CD4-positive, alpha-beta T cell treated with Interleukin-4 for 4 hours (primary cell): ENCODE results near the gene TTLL13.
A peak's percentile ranks its signal among the peaks of the same experiment; 100 is the strongest.
"Not testable (repeated sequence)": the region's sequence is repeated elsewhere in the genome, so short reads cannot be mapped to it uniquely, and the experiment has no call there.

ENCODE experiments used
- DNase-seq: peaks from one replicate; pipeline ENCODE4 v3.0.0-alpha.2; 2020

TTLL13 gene

DNA sequence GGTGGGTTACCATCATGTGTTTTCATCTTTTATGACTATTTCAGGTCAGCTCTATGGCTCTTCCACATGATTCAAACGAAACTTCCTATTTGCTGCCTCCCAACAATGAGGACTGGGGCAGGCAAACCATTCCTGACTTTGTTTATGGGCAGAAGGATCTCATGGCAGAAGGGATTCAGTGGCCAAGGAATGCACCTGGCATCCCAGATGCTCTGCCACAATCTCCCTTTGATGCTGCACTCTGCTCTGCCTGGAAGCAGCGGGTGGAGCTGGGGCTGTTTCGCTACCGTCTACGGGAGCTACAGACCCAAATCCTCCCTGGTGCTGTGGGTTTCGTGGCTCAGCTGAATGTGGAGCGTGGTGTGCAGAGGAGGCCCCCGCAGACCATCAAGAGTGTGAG lies 8.5 kb upstream of the TTLL13 start:
- DNase-seq: no peak

GRCh38 chr15:90241343-90242192 lies 7.8 kb upstream of the TTLL13 start:
- DNase-seq: no peak

DNA sequence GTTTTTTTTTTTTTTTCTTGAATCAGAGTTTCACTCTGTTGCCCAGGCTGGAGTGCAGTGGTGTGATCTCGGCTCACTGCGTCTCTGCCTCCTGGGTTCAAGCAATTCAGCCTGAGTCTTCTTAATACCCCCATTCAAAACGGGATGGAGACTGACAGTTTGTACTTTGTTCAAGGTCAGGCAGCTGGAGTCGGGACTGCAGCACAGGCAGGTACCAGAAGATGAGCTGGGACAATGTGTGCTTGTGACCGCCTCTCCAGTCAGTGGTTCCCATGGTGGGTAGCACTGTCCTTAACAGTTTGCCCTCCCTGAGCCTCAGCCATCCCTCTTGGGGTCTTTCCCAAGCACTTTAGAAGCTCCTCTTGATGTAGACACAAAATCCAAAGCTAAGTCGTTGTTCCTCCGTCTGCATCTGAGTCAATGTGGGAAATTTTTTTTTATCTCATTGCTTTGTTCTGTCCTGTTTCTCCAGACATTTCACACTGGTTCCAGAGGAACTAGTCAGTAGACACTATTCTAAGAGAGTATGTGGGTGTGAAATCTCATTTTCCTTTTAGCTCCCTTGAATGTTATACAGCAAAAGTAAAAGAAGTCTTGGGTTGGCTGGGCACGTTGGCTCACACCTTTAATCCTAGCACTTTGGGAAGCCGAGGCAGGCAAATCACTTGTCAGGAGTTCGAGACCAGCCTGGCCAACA lies 5.3 kb upstream of the TTLL13 start:
- no peak for DNase-seq

GRCh38 chr15:90248789-90249202 lies 560 bp upstream of the TTLL13 start:
- no peak for DNase-seq

DNA sequence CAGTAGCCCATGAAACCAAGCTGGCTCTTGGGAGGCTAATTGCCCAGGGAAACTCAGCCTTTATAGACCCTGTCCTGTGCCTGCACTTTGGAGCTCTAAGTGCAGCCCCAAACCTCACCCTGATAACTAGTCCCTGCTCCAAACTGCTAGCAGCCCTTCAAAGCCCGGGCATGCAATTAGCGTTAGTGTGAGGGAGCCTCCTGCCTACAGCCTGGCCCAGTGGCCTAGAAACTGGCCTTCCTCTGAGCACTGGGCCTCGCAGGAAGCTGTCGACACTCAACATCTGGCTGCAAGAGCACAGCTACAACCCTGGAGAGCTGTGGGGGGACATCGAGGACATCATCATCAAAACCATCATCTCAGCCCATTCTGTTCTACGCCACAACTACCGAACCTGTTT lies 8.4 kb downstream of the TTLL13 start:
- DNase-seq: no peak

- DNase-seq: peak; percentile 16
These were observed 10.2 kb downstream of the TTLL13 start for GRCh38 chr15:90259524-90259923.

DNA sequence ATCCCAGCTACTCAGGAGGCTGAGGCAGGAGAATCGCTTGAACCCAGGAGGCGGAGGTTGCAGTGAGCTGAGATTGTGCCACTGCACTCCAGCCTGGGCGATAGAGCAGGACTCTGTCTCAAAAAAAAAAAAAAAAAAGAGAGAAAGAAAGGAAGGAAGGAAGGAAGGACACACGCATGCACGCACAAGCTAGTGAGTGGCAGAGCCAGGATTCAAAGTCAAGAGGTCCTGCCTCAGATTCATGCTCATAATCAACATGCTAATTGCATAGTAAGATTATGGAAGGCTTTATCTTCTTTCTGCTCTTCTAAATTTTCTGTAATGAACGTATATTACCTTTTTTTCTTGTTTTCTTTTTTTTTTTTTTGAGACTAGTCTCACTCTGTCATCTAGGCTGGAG lies 11.4 kb downstream of the TTLL13 start:
- DNase-seq: not testable (repeated sequence)

DNA sequence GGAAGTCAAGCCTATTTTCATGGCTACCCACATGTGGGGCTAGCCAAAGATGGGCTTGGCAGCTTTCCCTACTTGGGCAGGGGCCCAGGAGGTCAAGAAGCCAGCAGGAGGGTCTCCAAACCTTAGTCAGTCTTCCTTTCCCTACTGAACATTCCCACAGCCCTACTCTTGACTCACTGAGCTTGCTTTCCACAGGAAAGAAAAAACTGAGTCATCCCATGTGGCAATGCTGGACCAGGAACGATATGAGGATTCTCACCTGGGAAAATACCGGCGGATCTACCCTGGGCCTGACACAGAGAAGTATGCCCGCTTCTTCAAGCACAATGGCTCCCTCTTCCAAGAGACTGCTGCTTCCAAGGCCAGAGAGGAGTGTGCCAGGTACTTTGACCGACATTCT lies 12.5 kb downstream of the TTLL13 start:
- DNase-seq: no peak

- DNase-seq: no peak
These were observed 13.1 kb downstream of the TTLL13 start for GRCh38 chr15:90262426-90262825.

GRCh38 chr15:90264671-90265070 lies 15.3 kb downstream of the TTLL13 start:
- peak; percentile 34 for DNase-seq

DNA sequence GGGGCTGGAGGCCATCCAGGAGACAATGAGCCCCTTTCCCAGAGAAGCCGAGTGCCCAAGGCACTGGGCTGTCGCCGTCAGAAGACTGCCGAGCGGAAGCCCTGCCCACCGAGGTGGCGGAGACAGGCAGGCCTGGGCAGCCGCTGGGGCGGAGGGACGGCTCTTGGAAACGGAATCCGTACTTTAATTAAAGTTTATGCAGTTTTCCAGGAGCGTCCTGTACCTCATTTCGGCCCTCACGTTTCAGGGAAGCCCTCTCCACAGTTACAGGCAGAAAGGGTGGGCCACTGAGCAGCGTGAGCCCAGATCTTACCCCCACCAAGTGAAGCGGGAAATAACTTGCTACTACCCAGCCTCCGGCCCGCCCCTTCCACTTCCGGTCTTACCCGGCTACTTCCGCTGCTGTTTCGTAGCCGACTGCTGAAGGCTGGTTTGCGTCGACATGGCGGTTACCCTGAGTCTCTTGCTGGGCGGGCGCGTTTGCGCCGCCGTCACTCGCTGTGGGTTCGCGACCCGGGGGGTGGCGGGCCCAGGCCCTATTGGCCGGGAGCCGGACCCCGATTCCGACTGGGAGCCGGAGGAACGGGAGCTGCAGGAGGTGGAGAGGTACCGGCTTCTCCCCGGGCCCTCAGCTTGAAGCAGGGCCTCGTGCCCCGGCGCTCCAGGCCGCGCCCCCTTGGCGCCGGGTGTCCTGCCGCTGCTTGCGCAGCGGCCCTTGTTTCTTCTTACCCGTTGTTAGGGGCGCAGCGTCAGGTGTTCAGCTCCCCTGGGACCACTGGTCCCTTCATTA lies 16.1 kb downstream of the TTLL13 start, which contains the start of gene NGRN:
TSS of gene NGRN (plus strand) at position 402 of the 790 bp plus-strand sequence. CDS start at position 443, 41 bp downstream.
- peak; percentile 90 for DNase-seq

GRCh38 chr15:90266061-90266431 lies 16.7 kb downstream of the TTLL13 start:
- peak; percentile 46 for DNase-seq

DNA sequence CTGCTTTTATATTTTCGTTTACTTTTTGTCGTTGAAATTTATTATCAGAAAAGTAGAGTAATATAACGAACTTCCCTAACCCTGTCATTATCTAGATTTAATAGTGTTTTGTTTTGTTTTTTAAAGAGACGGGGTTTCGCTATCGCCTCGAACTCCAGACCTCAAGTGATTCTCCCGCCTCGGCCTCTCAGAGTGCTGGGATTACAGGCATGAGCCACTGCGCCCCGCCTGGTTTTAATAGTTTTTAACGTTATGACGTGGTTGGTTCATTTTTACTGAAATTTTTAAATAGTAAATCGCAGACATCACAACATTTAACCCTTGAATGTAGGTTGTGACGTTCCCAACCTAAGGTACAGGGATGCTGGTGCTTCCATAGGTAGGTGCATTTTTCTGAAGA lies 17.1 kb downstream of the TTLL13 start:
- DNase-seq: peak; percentile 14

- DNase-seq: no peak
These were observed 19.1 kb downstream of the TTLL13 start for GRCh38 chr15:90268415-90268814.

- no peak for DNase-seq
These were observed 21.3 kb downstream of the TTLL13 start for GRCh38 chr15:90270502-90271150.

DNA sequence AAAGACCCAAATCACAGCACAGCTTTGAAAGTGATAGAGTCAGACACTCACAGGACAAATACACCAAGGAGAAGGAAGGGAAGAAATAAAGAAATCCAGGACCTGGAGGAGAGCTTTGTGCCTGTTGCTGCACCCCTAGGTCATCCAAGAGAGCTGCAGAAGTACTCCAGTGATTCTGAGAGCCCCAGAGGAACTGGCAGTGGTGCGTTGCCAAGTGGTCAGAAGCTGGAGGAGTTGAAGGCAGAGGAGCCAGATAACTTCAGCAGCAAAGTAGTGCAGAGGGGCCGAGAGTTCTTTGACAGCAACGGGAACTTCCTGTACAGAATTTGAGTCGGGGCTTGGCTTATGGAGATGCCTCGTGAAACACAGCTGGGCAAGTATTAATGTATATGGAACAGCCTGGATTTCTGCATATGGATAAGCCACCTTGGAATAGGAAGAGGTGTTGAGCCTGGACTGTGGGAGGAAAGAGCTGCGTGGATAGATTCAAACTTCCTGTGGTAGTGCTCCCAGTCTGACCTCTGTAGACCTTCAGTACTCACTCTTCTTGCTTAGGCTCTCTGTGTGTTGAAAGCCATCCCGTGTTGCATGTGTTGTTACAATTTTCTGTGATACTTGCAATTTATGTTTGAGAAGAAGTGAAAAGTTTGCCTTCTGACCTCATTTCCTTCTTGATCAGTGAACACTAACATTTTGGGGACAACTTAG lies 22.3 kb downstream of the TTLL13 start:
- DNase-seq: no peak

GRCh38 chr15:90278467-90278866 lies 29.1 kb downstream of the TTLL13 start:
- not testable (repeated sequence) for DNase-seq

DNA sequence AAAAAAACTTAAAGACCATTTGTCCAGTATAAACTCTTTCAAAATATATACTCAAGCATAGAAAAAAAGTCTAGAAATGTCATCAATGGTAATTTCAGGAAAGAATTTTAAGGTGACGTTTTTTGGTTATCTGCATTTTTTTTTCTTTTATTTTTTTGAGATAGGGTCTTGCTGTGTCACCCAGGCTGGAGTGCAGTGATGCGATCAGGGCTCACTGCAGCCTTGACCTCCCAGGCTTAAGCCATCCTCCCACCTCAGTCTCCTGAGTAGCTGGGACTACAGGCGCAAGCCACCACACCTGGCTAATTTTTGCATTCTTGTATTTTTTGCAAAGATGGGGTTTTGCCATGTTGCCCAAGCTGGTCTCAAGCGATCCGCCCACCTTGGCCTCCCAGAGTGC lies 31.4 kb downstream of the TTLL13 start:
- not testable (repeated sequence) for DNase-seq

DNA sequence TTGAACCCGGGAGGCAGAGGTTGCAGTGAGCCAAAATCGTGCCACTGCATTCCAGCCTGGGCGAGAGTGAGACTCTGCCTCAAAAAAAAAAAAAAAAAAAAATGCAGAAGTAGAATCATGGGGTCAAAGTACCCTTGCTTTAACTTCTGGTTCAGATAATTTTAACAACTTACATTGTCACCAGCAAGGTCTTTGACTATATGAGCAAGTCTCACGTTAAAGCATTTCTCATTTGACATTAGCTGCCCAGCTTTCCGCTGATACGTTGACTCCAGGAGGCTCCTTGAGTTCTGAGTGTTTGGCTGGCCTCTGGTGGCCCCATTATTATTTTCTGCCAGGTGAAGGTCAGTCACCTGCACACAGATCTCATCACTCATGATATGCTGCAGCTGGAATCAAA lies 32.3 kb downstream of the TTLL13 start:
- DNase-seq: not testable (repeated sequence)

- DNase-seq: peak; percentile 54
These were observed 37.3 kb downstream of the TTLL13 start for GRCh38 chr15:90286678-90287077.

GRCh38 chr15:90287101-90287500 lies 37.7 kb downstream of the TTLL13 start:
- DNase-seq: no peak

DNA sequence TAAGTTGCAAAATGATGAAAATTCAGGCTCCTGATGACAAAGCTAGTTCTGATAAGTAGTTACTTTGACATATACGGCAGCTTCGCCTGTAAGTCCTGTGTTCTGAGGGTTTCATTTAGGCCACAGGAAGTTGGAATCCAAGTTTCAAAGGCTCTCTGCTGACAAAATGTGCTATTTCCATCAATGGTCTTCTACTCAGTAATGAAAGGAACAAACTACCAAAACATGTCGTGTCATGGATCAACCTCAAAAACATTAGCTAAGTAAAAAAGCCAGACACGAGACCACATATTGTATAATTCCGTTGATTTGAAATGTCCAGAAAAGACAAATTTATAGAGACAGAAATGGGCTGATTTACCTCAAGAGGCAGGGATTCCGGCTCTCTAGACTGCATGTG lies 38.6 kb downstream of the TTLL13 start:
- no peak for DNase-seq
